Right ventricle myocardium superior (tissue), 1 donor: Measurements from ENCODE around the gene RHEB. TPM values are rescaled to one million over a fixed set of nuclear protein-coding genes. Genes with fewer than 3 reads are reported as not detected.
A peak's percentile ranks its signal among the peaks of the same experiment; 100 is the strongest.

Experiments used
- ATAC-seq: fragments of 200-7000 bp; cut with Tn5 transposase; one replicate; pipeline ENCODE4 v1.9.1; 2020; ENCODE audit warnings: mild to moderate bottlenecking; ENCODE audit not compliant: poor library complexity
- DNase-seq: peaks from one replicate; pipeline ENCODE4 v3.0.0-alpha.2; 2020
- intact Hi-C: fragments of 100-400 bp; cut with DNase I; formaldehyde crosslinking; loops from one replicate; pipeline ENCODE4 v1.11.2; 2022
- total RNA-seq: library from RNA; stranded (reverse); fragmentation: NEBNext Ultra II Directional; extraction: Animal tissue kit (Norgen Biotek cat#: 25700); gene quantifications from one replicate; pipeline ENCODE4 v1.2.1, GENCODE V29; 2021
- donor health status: DM: no; HTN: yes; CAD: no; lungs with severe emphysema.

The RHEB gene
- total RNA-seq, 1 donor from 2014 or later = 119 TPM

DNA sequence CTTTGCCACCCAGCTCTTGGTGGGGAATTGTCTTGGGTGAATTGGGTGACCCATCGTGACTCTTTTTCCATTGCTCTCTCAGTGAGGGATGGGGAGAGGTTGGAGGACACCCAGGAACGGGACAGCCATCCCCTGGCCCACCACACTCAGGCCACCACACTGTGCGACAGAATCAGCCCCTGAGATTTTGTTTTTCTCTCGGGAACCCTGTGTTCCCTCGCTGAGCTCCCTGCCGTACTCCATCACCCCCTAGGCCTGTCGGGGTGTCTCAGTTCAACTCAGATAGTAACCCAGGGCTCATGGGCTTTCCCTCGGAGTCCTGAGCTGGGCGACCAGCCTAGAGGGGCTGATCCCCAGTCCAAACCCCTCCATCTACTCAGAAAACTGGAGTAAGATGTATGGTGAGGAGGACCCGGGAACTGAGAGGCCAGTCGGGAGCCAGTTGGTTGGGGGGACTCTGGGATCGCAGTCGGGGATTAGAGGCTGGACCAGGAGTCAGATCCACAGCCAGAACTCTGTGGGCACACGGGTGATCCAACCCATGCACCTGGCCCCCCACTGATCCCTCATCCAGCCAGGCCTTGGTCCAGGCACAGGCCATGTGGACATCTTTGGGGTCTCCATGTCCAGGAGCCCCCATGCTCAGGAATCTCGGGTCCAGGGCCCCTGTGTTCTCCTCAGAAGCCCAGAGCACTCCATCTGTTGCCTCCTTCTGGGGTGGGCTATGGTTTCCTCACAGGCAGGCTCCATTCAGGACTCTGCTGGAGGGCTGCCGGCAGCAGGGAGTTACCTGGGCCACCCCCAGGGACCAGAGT lies 89.1 kb downstream of the RHEB start:
- intact Hi-C loops = no loop called here
- no peak for DNase-seq
- ATAC-seq = no peak

DNA sequence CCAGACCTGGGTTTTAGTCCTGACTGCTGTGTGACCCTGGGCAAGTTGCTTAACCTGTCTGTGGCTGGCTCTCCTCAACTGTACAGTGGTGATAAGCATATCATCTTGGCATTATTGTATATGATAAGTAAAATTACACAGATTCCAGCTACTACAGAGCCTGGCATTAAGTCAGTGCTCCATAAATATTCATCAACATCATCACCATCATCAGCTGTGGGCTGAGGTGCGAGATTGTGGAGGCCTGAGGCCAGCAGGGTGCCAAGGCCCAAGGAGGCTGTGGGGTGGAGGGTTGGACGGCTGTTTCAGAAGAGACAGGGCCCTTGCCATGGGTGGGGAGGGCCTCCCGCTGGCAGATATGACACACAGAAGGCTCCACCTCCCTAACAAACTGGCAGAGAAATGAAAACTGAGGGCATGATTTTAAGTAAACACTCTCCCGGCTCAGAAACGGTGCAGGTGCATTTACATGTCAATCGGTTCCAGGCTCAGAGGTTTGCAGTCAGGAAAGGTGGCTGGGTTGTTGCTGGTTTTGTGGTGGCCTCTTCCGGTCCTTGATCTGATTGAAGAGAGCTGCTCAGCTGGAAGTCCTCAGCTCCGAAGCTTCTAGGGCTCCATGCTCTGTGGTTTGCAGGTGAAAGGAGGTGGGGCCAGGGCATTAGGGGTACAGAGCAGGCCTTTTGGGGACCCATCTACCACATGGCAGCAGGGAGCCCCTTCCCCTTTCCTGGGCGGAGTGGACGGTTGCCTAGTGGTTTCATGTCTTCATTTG lies 89.9 kb downstream of the RHEB start:
- DNase-seq (no peak), ATAC-seq (no peak)
- intact Hi-C loops = no loop called here

GRCh38 chr7:151429237-151429559 lies 90.5 kb downstream of the RHEB start:
- ATAC-seq (no peak), DNase-seq (no peak)
- intact Hi-C loops = no loop called here

DNA sequence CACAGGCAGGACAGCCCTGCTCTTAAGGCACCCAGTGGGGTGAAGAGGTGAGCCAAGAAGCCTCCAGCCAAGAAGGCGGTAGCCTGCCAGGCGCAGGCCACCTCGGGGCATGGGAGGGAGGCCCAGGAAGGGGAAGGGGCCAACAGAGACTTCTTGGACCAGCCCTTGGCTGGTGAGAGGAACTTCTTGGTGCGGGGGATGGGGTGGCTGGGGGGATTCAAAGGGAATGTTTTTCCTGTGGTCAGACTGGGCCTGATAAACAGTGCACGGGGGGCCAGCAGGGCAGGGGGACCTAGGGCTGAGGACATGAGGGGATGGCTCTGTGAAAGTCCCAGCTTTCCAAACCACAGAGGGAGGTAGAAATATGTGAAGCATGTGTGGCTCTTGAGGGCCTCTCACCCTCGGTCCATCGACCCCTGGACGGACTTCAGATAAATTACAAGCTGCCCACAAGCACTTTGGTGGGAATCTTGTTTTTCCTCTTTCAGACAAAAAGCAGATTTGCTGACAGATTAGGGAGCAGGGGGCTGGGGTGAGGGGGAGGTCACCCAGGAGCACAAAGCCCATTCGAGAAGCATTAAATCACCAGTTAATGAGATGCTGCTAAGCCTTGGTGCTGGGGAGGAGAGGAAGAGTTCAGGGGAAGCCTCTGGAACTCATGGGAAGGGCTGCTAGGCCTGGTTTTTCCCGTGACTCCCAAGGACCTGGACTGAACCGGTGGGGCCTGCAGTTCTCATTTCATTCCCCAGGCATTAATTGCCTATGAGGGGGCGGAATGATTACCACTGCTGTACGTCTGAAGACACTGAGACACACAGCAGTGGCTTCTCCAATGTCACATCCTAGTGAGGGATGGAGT lies 91.1 kb downstream of the RHEB start:
- DNase-seq (no peak), ATAC-seq (no peak)
- intact Hi-C loops = no loop called here

DNA sequence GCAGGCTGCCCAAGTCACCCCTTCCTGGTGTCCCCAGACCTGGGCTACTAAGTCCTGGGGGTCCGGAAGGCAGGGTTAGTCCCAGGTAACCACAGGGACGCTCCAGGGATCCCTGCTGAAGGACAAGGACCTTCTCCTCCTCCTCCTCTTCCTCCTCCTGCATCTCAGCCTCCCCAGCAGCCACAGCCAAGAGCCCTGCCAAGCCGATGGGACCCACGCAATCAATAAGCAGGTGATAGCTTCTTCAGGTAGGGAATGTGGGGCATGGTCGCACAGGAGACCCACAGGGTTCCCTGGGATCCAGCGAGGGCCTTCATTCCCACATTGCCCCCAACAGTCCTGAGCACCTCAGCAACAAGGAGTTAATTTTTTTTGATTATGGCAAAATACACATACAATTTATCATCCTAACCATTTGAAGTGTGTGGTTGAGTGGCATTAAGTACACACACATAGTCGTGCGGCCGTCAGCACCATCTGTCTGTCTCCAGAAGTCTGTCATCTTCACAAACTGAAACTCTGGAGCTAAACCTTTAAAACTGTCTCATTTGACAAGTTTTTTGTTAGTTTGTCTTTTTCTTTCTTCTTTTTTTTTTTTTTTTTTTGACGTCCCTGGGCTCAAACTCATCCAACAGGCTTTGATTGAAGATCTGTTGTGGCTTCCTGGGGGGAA lies 91.9 kb downstream of the RHEB start:
- ATAC-seq = no peak
- DNase-seq = no peak
- intact Hi-C loops = no loop called here

GRCh38 chr7:151426904-151427704 lies 92.6 kb downstream of the RHEB start:
- intact Hi-C loops = no loop called here
- ATAC-seq (no peak), DNase-seq (no peak)

DNA sequence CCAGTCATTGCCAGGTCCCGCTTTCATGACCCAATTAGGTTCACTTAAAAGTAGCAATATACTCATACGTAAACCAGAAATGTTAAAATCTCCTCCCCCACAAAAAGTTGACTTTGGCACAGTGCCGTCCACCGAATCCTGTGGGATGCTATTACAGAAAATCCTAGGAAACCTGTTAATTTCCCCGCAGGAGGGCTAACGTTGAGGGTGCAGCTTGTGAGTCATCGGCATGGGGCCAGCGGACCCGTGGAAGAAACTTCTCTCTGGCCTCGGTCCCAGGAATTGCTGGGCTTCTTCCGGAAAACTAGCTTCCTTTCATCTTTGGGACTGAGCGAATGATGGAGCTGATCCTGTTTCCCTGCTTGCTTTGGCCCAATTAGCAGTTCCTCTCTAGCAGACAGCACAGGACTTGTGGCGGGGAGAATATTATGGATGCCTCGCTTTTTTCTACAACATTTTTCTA lies 93.2 kb downstream of the RHEB start:
- intact Hi-C loops = no loop called here
- ATAC-seq (peak; percentile 70), DNase-seq (peak; percentile 79)

GRCh38 chr7:151425670-151426440 lies 93.8 kb downstream of the RHEB start:
- ATAC-seq (peak; percentile 74), DNase-seq (no peak)
- intact Hi-C loops = no loop called here

DNA sequence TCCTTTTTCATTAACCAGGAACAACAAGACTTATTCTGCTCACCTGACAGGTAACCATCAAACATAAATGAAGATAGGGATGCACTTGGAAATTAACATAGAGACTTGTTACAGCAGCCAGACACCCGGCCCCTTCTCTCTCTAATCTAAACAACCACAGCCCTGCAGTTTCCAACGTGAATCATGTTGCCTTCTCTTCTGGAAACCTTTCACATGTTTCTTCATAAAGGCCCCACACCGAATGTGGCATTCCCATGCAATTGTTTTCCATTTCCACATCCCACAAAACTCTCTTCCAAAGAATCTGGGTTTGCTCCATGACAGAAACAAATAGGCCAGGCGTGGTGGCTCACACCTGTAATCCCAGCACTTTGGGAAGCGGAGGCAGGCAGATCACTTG lies 94.9 kb downstream of the RHEB start:
- intact Hi-C loops = no loop called here
- no peak for DNase-seq
- no peak for ATAC-seq

DNA sequence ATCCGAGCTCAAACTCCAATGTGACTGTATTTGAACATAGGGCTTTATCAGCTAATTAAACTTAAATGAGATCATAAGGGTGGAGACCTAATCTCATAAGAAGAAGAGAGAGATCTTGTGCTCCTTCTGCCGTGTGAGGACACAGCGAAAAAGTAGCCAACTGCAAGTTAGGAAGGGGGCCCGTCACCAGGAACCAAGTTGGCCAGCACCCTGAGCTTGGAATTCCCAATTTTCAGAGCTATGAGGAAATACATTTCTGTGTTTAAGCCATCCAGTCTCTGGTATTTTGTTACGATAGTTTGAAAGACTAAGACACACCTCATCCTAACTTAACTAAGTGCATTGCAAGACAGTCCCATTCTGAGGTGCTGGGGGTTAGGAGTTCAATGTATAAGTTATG lies 95.8 kb downstream of the RHEB start:
- no peak for ATAC-seq
- DNase-seq = no peak
- intact Hi-C loops = no loop called here

DNA sequence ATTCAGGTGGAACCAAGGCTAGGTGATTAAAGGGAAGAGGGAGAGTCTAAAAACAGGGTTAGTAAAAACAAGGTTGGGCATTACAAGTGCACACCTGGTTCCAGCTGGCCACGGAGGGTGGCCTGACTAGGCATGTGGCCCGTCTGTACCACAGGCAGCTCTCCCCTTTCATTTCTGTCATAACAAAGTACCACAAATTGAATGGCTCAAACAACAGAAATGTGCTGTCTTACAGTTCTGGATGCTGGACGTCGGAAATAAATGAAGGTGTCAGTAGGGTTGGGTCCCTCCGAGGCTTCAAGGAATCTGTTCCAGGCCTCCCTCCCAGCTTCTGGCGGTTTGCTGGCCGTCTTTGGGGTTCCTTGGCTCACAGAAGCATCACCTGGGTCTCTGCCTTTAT lies 96.5 kb downstream of the RHEB start:
- ATAC-seq (no peak), DNase-seq (no peak)
- intact Hi-C loops = no loop called here

- intact Hi-C loops = no loop called here
- DNase-seq = no peak
- no peak for ATAC-seq
These were observed 97.5 kb downstream of the RHEB start for GRCh38 chr7:151422212-151422611.

- intact Hi-C loops = no loop called here
- DNase-seq (no peak), ATAC-seq (no peak)
These were observed 99.6 kb downstream of the RHEB start for GRCh38 chr7:151420144-151420543.

DNA sequence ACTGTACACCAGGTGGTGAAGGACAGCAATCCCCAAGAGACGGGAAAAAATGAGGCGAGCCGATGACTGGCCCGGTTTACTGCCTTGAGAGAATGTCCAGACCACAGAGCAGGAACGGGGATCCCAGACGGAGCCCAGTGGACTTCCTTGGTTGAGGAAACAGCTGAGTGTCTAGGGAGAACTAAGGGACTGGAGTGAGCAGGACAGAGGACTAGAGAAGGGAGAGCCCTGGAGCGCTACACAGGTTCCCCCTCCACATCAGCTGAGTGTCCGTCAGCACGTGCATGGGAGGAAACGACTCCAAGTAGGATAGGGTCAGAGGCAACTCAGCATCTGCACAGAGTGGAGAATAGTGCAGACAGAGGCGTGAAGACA lies 102.8 kb downstream of the RHEB start:
- DNase-seq (no peak), ATAC-seq (peak; percentile 12)
- intact Hi-C loops = no loop called here

- intact Hi-C loops = no loop called here
- ATAC-seq (no peak), DNase-seq (no peak)
These were observed 103.4 kb downstream of the RHEB start for GRCh38 chr7:151416112-151416940.
